VCaP (cell line): ENCODE measurements around the gene MYH1.
"Not testable (repeated sequence)": the region's sequence is repeated elsewhere in the genome, so short reads cannot be mapped to it uniquely, and the experiment has no call there.

Experiments used
- H3K27ac ChIP-seq: fragments of 450-650 bp; 2 replicates; pipeline ENCODE4 v1.5.1; 2017
- TF ChIP-seq, protein P1 (sequence below): fragments of 450-650 bp; conservative IDR thresholded peaks from 2 replicates; pipeline ENCODE4 v1.5.1; 2017; ENCODE audit warnings: mild to moderate bottlenecking, moderate library complexity

Gene MYH1

DNA sequence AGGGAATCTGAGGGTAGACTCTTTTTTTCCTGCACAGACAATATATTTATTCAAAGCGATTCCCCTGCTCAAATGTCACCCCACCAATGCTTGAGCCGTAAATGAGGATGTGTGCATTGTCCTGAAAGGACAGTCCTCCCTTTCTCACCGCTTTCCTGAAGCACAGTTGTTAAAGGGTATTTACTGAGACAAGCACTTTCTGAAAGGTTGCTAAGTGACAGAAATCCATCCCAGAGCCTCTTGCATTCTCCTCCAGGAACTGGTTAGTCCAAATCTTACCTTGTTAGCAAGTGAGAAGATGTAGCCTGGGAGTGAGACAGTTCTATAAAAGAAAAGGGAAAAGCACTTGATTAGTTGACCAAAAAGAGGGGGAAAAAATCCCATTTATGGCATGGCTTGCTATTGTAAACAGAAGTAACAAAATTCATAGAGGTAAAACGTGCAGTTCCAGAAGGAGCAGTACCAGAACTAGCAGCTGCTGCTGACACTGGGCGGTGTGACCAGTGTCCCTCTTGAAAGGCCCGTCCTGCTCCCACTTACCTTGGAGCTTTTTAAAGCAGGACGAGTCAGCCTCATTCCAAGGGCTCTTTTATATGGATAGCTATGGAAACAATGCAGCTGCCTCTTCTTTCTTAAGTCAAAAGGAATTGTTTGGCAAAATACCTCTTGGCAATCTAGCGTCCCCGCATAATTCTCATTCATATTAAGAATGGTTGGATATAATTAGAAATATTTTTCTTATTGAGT is 30.9 kb upstream of the MYH1 start, which contains the start of gene MYH2:
Gene MYH2 (minus strand): TSS at position 563 of the 747 bp plus-strand sequence. CDS start 1,738 bp downstream, outside the sequence.
- H3K27ac ChIP-seq, result no peak within 1 kb of the TSS
- TF ChIP-seq, protein P1, sequence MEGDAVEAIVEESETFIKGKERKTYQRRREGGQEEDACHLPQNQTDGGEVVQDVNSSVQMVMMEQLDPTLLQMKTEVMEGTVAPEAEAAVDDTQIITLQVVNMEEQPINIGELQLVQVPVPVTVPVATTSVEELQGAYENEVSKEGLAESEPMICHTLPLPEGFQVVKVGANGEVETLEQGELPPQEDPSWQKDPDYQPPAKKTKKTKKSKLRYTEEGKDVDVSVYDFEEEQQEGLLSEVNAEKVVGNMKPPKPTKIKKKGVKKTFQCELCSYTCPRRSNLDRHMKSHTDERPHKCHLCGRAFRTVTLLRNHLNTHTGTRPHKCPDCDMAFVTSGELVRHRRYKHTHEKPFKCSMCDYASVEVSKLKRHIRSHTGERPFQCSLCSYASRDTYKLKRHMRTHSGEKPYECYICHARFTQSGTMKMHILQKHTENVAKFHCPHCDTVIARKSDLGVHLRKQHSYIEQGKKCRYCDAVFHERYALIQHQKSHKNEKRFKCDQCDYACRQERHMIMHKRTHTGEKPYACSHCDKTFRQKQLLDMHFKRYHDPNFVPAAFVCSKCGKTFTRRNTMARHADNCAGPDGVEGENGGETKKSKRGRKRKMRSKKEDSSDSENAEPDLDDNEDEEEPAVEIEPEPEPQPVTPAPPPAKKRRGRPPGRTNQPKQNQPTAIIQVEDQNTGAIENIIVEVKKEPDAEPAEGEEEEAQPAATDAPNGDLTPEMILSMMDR, result no peak

DNA sequence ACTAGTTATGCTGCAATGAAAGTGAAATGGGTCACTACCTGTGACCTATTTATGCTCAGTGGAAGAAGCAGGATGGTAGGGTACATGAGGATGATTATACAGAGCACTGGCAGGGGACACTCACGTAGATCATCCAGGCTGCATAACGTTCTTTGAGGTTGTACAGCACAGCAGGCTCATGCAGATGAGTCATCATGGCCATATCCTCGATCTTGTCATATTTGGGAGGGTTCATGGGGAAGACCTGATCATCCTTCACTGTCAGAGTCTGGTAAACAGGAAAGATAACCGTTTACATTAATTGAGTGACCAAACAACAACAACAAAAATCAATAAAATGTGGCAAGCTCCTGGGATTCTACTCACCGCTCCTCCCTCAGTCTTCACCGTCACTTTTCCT is 29.0 kb upstream of the MYH1 start:
- no peak overlapping the region for H3K27ac ChIP-seq
- TF ChIP-seq, protein P1, result no peak

DNA sequence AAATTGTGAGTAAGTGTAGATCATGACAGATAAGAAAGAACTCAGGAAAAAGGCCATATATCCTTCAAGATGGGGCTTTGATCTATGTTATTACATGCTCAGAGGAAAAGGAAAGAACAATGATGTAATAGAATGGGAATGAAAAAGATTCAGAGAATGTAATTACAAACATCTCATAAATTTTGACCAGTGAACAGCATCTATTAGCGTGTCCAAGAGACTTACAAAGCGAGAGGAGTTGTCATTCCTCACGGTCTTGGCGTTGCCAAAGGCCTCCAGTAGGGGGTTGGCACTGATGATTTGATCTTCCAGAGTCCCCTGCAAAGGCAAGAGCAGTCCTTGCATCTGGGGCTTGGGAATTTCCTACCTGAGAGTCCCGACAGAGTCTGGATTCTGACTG is 25.1 kb upstream of the MYH1 start:
- H3K27ac ChIP-seq, result not testable (repeated sequence)

DNA sequence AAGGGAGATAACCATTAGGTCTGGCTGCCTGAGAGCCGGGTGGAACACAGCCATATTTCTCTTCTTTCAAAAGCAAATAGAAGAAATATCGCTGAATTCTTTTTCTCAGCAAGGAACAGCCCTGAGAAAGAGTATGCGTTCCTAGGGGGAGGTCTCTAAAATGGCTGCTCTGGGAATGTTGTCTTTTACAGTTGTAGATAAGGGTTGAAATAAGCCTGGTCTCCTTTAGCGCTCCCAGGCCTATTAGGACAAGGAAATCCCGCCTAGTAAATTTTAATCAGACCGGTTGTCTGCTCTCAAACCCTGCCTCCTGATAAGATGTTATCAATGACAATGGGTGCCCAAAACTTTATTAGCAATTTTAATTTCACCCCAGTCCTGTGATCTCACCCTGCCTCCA is 22.8 kb upstream of the MYH1 start:
- H3K27ac ChIP-seq, result not testable (repeated sequence)

DNA sequence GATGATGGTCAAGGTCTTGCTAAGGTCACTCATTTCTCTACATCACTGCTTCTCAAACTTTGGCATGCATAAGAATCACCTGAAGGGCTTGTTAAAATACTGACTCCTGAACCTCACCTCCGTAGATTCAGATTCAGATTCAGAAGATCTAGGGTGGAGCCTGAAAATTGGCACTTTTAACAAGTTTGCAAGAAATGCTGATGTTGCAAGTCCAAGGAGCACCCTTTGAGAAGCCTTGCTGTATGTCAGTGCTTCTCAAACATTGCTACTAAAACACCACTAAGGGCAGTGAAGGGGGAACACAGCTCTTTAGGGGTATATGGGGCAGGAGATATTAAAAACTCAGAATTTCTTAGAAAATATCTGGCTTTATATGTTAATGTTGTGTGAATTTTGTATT is 13.7 kb upstream of the MYH1 start:
- no peak overlapping the region for H3K27ac ChIP-seq
- TF ChIP-seq, protein P1, result no peak

DNA sequence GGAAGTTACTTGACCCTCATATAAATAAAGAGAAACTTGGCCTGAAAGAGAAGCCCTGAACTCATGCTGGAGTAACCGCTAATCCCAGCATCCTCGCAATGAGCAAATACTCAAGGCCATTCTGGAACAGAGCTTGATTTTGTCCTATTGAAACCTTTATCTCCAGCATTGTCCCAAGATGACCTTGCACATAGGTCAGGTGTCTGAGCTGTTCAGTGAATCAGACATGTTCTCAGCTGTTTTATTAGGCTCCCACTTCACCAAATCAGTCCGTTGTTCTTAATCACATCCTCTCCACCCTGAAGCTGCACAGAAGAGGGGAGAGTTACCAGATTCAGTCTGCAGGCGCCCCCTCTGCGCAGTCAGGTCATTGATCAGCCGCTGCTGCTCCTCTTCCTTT is 9.1 kb upstream of the MYH1 start:
- no peak overlapping the region for H3K27ac ChIP-seq
- TF ChIP-seq, protein P1, result no peak

DNA sequence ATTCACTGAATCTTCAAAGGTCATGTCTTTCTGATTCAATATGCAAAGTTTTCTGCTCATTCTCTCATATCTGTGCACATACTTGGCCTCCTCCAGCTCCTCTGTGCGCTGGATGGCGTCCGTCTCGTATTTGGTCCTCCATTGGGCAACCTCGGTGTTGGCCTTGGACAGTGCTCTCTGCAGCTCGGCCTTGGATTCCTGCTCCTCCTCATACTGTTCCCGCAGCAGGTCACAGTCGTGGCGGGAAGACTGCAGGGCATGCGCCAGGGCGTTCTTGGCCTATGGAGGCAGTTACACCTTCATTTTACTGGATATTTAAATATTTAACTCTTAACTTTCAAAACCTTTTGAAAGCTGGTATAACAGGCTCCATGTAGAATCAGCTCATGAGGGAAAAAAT is 8.2 kb upstream of the MYH1 start:
- TF ChIP-seq, protein P1, result no peak
- H3K27ac ChIP-seq, result no peak overlapping the region

DNA sequence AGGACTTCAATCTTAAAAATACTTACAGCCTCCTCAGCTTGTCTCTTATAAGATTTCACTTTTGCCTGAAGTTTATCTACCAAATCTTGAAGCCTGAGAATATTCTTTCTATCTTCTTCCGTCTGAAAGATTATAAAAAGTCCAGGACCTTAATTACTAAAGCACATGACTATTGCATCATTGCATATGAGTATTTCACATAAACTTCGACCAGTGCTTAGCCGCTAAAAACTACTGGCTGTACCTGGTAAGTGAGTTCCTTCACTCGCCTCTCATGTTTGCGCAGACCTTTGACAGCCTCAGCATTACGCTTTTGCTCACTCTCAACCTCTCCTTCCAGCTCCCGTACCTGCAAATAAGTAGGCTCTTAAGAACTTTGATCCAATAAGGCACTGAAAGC is 4.7 kb upstream of the MYH1 start:
- TF ChIP-seq, protein P1, result no peak
- no peak overlapping the region for H3K27ac ChIP-seq
